Measurements from ENCODE around the gene DHRS11.
A peak's percentile ranks its signal among the peaks of the same experiment; 100 is the strongest.

The DHRS11 gene

DNA sequence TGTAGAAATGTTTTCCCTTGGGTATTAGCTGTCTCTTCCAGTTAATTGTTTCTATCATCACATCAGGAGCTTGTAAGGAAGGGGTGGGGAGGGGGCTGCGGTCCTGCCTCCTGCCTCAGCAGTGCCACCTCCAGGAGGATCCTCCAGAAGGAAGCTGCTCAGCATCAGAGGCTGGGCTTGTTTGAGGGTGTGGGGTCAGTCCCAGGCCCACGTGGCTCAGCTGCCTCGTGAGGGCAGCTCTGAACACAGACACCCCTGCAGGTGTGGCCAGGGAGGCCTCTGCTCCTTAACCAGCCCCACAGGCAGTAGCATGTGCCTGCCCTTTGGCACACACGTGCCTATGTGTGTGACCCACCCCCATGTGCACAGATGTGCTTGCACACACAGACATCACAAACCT, 56.0 kb downstream of the DHRS11 start:
- TF ChIP-seq, protein P1, sequence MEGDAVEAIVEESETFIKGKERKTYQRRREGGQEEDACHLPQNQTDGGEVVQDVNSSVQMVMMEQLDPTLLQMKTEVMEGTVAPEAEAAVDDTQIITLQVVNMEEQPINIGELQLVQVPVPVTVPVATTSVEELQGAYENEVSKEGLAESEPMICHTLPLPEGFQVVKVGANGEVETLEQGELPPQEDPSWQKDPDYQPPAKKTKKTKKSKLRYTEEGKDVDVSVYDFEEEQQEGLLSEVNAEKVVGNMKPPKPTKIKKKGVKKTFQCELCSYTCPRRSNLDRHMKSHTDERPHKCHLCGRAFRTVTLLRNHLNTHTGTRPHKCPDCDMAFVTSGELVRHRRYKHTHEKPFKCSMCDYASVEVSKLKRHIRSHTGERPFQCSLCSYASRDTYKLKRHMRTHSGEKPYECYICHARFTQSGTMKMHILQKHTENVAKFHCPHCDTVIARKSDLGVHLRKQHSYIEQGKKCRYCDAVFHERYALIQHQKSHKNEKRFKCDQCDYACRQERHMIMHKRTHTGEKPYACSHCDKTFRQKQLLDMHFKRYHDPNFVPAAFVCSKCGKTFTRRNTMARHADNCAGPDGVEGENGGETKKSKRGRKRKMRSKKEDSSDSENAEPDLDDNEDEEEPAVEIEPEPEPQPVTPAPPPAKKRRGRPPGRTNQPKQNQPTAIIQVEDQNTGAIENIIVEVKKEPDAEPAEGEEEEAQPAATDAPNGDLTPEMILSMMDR (IDR thresholded peaks at IDR 0.05; ENCODE audit: control insufficient read depth, extremely low read depth, insufficient read depth), result 0 out of 2 replicates have a peak, but pooled peaks have one; percentile 2
- DNase-seq (ENCODE audit: low read depth), result no peak
- H3K4me3 ChIP-seq (ENCODE audit: low read depth, low read length), result no peak overlapping the region

DNA sequence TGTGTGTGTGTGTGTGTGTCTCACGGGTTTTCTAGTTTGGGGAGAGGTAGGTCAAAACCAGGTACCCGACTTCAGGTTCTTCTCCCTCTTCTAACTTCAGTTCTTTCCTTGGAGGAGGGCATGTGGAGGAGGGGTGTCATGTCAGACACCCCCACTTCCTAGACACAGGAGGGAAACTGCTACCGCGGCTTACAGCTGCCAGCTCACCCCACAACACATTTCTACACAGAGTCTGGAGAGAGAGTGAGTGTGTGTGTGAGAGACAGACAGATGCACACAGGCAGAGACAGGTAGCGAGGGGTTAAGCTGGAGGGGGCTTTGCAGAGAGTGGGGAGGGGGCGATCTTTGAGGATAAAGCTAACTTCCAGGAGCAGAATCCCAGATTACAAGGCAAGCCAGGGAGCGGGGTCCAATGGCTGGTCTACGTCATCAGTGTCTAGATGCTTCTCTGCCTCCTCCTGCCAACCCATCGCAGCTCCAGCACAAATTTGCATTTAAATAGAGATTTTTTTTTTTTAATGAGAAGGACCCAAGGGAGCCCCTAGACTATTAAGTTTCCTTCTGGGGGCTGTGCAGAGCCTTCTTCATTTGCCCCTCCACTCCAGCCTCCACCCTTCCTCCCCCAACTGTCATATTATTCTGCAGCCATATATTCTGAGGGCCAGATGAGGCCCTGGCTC, 58.6 kb downstream of the DHRS11 start:
- no peak for DNase-seq (ENCODE audit: low read depth)
- no peak overlapping the region for H3K4me3 ChIP-seq (ENCODE audit: low read depth, low read length)
- TF ChIP-seq, protein P1 (IDR thresholded peaks at IDR 0.05; ENCODE audit: control insufficient read depth, extremely low read depth, insufficient read depth), result no peak

Data from LNCaP clone FGC (cell line).